ENCODE results near the gene MYH9.
A peak's percentile ranks its signal among the peaks of the same experiment; 100 is the strongest.
"Not testable (repeated sequence)": the region's sequence is repeated elsewhere in the genome, so short reads cannot be mapped to it uniquely, and the experiment has no call there.

MYH9 gene

GRCh38 chr22:36261675-36262074 lies 126.1 kb downstream of the MYH9 start:
- not testable (repeated sequence) for DNase-seq

GRCh38 chr22:36259615-36260300 lies 128.0 kb downstream of the MYH9 start:
- DNase-seq = no peak

DNA sequence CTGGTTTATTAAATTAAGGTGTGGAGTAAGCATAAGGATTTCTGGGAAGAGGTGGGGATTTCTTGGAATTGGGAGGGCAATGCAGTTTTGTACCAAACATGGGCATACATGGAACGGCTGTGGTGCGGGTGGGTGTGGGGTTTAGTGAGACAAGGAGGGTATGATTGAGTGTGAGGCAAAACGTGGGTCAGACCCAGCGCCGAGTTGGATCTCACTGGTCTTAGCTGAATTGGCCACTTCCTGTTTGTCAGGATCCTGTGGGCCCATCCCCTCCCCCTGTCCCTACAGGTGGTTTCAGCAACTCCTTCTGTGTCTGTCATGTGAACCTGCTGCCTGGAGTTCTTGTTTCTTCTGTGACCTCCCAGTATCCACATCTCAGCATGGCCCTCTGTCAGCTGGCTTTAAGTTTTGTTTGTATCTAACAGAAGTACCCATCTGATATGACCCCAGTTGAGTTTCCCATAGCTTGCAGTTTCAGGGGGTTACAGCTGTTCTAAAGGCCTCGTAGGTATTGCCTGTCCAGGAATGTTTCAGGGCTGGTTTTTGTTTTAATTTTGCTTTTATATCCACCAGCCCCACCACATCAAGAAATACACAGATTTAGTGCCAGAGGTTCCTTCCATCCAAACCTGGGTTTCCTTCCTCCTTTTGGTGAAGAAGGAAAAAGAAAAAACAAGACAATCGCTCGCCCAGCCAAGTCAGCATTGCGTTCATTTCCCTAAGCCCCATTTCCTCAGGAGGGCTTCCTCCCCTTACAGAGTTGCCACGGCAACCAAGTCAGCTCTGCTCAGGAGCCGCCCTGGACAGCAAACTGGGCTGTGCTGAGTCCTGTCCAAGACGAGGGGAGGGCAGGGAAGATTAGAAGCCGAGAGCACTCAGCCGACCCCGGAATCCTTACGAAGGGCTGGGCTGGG lies 128.8 kb downstream of the MYH9 start:
- no peak for DNase-seq

- no peak for DNase-seq
These were observed 129.7 kb downstream of the MYH9 start for GRCh38 chr22:36257948-36258670.

DNA sequence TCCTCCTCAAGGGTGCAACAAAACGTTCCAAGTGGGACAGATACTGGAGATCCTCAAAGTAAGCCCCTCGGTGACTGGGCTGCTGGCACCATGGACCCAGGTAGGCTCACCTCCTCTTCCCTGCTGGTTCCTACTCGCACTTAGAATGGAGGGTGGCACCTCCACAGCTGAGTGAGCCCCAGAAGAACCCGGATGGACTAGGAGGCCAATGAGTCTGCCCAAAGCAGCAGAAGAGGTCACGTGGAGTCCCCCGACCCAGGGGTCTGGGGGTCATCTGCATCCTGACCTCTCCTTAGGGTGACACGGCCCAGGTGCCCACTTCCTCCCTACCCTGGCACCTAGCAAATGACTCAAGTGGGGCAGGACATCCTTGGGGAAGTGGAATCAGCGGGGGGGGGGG lies 130.5 kb downstream of the MYH9 start:
- no peak for DNase-seq

- DNase-seq = no peak
These were observed 131.3 kb downstream of the MYH9 start for GRCh38 chr22:36256478-36256877.

GRCh38 chr22:36255572-36255971 lies 132.2 kb downstream of the MYH9 start:
- not testable (repeated sequence) for DNase-seq

GRCh38 chr22:36253523-36254490 lies 134.0 kb downstream of the MYH9 start:
- no peak for DNase-seq

GRCh38 chr22:36252754-36253522 lies 134.8 kb downstream of the MYH9 start, which contains the start of gene APOL1:
TSS of gene APOL1 (plus strand) at chr22:36253133. CDS start at chr22:36254956, 1,823 bp downstream.
- DNase-seq = no peak

GRCh38 chr22:36251979-36252608 lies 135.7 kb downstream of the MYH9 start:
- DNase-seq = not testable (repeated sequence)

GRCh38 chr22:36250292-36250960 lies 137.3 kb downstream of the MYH9 start:
- DNase-seq = not testable (repeated sequence)

GRCh38 chr22:36249160-36249559 lies 138.6 kb downstream of the MYH9 start:
- no peak for DNase-seq

DNA sequence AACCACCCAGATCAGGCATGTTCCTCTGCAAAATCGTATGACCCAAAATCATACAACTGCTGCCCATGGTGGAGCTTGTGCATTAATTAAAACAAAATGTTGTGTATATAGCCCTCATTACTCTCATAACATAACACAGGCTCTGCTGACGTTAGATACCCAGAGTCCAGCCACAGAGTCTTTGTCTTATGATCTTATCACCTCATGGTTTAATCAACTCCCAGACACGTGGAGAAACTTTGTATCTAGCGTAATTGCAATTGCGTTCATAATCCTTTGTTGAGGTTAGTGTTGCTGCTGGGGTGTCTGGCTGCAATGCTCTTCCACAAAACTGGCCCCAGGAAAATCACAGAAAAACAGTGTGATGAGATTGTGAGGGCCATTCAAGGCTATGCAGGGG lies 139.8 kb downstream of the MYH9 start:
- DNase-seq = no peak

DNA sequence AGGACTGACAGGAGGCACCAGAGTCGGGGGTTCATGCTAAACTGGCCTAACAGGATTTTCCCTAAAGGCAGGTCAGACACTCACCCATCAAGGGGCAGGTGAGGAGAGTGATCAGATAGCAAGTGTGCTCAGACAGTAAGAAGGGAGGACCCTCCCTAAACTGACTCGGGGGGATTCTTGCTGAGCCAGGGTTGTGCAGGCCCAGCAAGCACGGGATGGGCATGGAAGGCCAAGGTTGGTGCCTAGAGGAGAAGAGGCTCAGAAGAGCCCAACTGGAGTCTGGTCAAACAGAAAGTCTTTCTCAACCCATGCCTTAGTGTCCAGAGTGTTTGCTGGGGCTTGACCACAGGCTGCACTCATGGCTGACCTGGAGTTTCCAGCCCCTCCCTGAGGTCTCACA lies 141.0 kb downstream of the MYH9 start:
- DNase-seq = no peak

GRCh38 chr22:36245805-36246356 lies 141.9 kb downstream of the MYH9 start:
- DNase-seq = no peak

DNA sequence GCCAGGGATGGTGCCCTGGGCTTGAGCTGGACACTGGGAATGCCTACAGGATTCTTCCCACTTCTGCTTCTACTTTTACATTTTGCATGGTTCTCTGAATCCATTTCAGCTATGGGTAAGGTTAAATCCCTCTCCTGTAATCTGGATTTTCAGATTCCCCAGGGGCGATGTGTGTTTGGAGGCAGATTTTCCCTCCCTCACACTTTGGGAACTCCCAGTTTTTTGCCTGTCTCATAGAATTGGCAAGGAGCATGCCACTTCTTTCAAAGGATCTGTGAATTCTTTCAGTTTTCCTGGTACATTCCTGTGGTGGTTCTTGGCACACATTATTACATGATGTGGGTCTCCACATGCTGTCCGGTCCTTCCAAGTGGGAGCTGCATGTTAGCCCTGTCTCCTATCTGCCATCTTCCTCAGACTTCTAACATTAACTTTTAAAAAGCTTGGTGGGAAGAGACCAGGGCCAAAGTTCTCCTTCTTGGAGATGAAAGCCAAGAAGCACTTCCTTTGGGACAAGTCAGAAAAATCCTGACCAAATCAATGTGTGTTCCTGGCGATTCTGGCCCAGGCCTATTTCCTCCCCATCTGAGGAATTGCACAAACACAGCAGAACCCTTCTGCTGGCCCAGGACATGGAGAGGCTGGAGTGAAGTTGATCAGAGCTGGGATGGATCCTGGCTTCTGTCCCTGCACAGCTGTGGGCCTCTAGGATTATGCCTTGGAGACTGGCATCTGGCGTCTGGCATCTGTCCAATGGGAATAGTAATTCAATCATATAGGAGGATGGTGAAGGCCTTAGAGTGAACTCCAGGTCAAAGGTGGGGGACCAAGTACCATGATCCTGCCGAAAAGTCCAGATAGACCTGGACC lies 143.0 kb downstream of the MYH9 start:
- DNase-seq = no peak

GRCh38 chr22:36243986-36244385 lies 143.8 kb downstream of the MYH9 start:
- DNase-seq = no peak

- DNase-seq = peak; percentile 40
These were observed 148.2 kb downstream of the MYH9 start, which contains the start of gene APOL2 for GRCh38 chr22:36239401-36240171. TSS of gene APOL2 (minus strand) at chr22:36239527. CDS start at chr22:36233162, 6,365 bp downstream.
